Non-pigmented ciliary epithelial cell (primary cell): ENCODE data around the gene HMGCLL1.
A peak's percentile ranks its signal among the peaks of the same experiment; 100 is the strongest.

Source experiments
- DNase-seq: peaks from one replicate; pipeline ENCODE4 v3.0.0-alpha.2; 2010; ENCODE audit warnings: low read depth

HMGCLL1 gene

GRCh38 chr6:55578537-55579363 is at the start of gene HMGCLL1:
HMGCLL1 (minus strand) TSS chr6:55579192; CDS start chr6:55579055, 137 bp downstream.
- DNase-seq, result no peak

- DNase-seq, result no peak
Observed at GRCh38 chr6:55621993-55622392, 43.0 kb upstream of the HMGCLL1 start.

GRCh38 chr6:55621244-55621643 is 42.3 kb upstream of the HMGCLL1 start:
- DNase-seq, result no peak

GRCh38 chr6:55617272-55617671 is 38.3 kb upstream of the HMGCLL1 start:
- peak; percentile 5 for DNase-seq

GRCh38 chr6:55604021-55604420 is 25.0 kb upstream of the HMGCLL1 start:
- no peak for DNase-seq

- DNase-seq, result no peak
Observed at GRCh38 chr6:55601120-55601519, 22.1 kb upstream of the HMGCLL1 start.

- no peak for DNase-seq
Observed at GRCh38 chr6:55594442-55594841, 15.4 kb upstream of the HMGCLL1 start.

GRCh38 chr6:55584654-55585354 is 5.8 kb upstream of the HMGCLL1 start:
- DNase-seq, result no peak

GRCh38 chr6:55576811-55577210 is 2.2 kb downstream of the HMGCLL1 start:
- DNase-seq, result no peak

- DNase-seq, result no peak
Observed at GRCh38 chr6:55574556-55574955, 4.4 kb downstream of the HMGCLL1 start.

GRCh38 chr6:55569638-55570037 is 9.4 kb downstream of the HMGCLL1 start:
- DNase-seq, result no peak

- no peak for DNase-seq
Observed at GRCh38 chr6:55568808-55569439, 10.1 kb downstream of the HMGCLL1 start.

GRCh38 chr6:55567558-55567957 is 11.4 kb downstream of the HMGCLL1 start:
- DNase-seq, result no peak

GRCh38 chr6:55566036-55566710 is 12.8 kb downstream of the HMGCLL1 start:
- DNase-seq, result no peak

GRCh38 chr6:55562318-55562717 is 16.7 kb downstream of the HMGCLL1 start:
- DNase-seq, result no peak

- no peak for DNase-seq
Observed at GRCh38 chr6:55560290-55560885, 18.6 kb downstream of the HMGCLL1 start.

GRCh38 chr6:55557146-55557545 is 21.8 kb downstream of the HMGCLL1 start:
- DNase-seq, result no peak

GRCh38 chr6:55545791-55546190 is 33.2 kb downstream of the HMGCLL1 start:
- DNase-seq, result no peak

GRCh38 chr6:55543633-55544309 is 35.2 kb downstream of the HMGCLL1 start:
- DNase-seq, result no peak

- DNase-seq, result no peak
Observed at GRCh38 chr6:55541024-55541423, 38.0 kb downstream of the HMGCLL1 start.

GRCh38 chr6:55536391-55536956 is 42.5 kb downstream of the HMGCLL1 start:
- no peak for DNase-seq
